ENCODE measurements around the gene KIAA2012.
"Not testable (repeated sequence)": the region's sequence is repeated elsewhere in the genome, so short reads cannot be mapped to it uniquely, and the experiment has no call there.

KIAA2012 gene

GRCh38 chr2:202114795-202115194 lies 41.7 kb downstream of the KIAA2012 start:
- FAIRE-seq (no peak), DNase-seq (ENCODE audit: low spot score) (no peak)

- FAIRE-seq (no peak), DNase-seq (ENCODE audit: low spot score) (peak; percentile 32)
Observed at GRCh38 chr2:202115479-202115971, 42.5 kb downstream of the KIAA2012 start.

GRCh38 chr2:202116691-202117090 lies 43.6 kb downstream of the KIAA2012 start:
- DNase-seq (ENCODE audit: low spot score) (no peak), FAIRE-seq (no peak)

- no peak for FAIRE-seq
Observed at GRCh38 chr2:202118168-202118567, 45.1 kb downstream of the KIAA2012 start.

GRCh38 chr2:202120828-202121227 lies 47.8 kb downstream of the KIAA2012 start:
- FAIRE-seq, result no peak

More at GRCh38 chr2:202118168-202118567, 45.1 kb downstream of the KIAA2012 start:
- DNase-seq (ENCODE audit: low spot score), result no peak

DNA sequence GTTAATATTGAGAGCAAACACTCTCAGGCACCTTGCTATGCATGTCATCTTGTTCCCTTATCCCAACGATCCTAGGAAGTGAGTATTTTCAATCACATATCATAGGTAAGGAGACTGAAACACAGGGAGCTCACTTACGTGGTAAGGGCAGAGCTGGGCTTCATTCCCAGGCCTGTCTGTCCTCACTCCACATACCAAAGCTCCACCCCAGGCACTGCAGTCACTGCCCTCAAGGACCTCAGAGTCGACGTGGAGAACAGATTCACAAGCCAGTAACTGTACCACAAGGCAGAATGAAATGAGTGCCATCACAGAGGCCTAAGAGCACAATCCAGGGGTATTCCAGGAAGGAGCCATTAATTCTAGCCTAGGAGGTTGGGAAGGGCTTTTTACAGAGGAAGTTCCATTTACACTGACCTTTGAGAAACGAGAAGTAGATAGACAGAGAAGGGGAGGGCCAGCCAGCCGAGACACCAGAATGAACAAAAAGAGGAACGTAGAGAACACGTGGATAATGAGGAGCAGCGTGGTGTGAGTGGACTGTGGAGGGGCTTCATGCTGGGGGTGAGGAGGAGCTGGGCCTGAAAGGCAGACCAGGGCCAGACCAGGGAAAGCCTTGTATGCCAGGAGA lies 48.6 kb downstream of the KIAA2012 start:
- FAIRE-seq (no peak), DNase-seq (ENCODE audit: low spot score) (no peak)

More at GRCh38 chr2:202120828-202121227, 47.8 kb downstream of the KIAA2012 start:
- no peak for DNase-seq (ENCODE audit: low spot score)

DNA sequence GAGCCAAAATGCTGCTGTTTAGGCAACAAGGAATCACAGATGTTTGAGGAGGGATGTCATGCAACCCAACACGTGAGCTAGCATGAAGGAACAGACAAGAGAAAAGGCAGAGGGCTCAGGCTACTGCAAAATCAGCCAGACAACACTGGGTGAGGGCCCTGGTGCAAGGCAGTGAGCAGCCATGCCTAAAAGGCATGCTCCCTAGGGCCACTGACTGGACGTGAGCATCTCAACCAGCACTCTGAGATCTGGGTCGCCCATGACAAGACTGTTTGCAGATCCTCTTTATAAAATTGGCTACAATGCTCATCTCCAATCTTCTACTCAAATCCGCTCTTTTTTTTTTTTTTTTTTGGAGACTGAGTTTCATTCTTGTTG lies 49.1 kb downstream of the KIAA2012 start:
- FAIRE-seq (no peak), DNase-seq (ENCODE audit: low spot score) (no peak)

DNA sequence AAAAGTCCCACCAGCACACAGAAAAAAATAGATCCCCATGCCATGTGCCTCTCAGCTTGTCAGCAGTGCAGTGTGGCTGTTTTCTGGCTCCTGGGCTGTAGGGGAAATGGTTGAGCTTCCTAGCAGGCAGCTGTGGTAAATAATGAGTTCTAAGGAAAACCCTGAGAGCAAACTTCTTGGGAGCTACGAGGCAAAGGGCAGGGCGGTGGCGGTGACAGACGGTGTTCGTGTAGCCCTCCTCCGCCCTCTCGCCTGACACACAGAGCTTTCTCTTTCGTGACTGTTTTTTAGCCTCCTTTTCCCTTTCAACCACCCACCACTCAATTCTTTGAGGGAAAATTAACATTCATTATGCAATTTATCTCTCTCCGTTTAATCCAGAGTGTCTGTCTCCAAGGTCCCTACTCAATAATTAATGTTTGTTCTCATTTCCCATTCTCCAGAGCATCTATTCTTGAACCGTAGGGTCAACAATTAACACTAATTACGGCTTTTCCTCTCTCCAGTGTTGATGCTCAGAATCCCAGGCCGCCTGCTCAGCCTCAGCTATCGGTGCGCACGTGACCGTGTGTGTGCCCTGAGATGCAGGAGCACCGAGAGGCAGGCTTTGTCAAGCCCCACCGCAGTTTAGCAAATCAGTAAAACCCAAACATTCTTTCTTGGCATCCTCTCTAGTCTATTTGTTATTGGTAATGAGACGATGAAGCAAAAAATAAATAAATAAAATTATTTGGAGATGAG lies 50.1 kb downstream of the KIAA2012 start:
- DNase-seq (ENCODE audit: low spot score), result no peak
- FAIRE-seq, result no peak

DNA sequence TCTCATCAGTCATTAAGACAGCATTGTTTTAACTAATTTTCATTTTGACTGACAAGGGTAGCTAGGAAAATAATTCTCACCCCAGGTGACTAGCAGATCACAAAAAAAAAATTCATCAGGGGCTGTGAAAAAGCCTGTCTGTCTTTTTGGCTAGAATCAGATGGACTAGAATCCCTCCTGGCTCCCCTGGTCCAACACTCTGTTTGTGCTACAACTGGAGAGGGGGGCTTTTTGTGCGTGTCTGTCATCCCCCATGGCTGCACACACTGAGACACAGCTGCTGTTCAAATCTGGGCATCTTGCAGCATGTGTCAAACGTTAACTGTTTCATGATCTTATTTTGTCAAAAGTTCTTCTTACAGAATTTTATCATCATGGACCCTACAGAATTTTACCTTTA lies 51.2 kb downstream of the KIAA2012 start:
- DNase-seq (ENCODE audit: low spot score) (no peak), FAIRE-seq (no peak)

- FAIRE-seq, result no peak
Observed at GRCh38 chr2:202127687-202128331, 54.8 kb downstream of the KIAA2012 start.

DNA sequence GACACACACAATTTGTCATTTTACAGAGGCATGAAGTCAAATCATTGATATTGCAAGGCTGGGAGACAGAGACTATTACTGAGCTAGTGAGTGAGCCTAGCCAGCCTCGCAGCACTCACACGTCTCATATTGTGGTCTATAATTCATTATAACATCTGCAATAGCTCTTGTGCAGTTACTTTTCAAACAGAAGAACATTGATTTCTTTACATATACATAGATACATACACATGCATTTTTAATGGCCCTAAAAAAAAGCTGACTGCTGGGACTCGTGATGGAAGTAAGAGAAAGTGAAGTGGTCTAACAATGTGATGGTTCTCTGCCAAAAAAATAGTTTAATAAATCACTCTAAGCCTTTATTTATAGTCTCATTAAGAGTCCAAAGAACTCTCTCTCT lies 56.8 kb downstream of the KIAA2012 start:
- DNase-seq (ENCODE audit: low spot score) (no peak), FAIRE-seq (no peak)

More at GRCh38 chr2:202127687-202128331, 54.8 kb downstream of the KIAA2012 start:
- no peak for DNase-seq (ENCODE audit: low spot score)

DNA sequence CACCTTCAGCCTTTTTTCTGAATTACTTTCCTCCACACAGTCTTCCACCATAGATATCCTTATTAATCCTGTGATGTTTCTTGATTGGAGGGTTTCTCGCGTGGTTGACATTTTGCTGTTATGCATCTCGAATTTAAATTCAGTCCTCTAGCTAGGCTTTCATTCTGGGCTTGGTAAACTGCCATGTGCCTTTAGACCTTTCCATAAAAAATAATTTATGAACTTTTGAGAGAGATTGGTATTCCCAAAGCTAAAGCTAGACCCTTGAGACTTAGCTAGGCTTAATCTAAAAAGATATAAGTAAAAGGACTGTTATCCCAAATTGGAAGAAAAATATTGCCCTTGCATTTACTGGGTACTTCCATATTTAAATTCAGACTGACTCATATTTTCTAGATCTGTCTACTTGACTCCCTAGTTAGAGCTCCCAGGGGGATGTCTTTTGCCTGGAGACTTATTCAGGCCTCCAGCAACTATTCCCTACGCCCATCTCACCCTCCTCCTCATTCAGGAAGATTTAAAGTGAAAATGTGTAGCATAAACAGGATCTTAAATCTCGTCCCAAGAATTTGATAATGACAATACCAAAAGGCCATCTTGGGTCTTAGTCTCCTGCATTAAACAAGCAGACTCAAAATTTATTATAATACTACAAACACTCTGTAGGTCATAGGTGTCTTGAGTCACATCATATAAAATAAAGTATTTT lies 60.3 kb downstream of the KIAA2012 start:
- no peak for DNase-seq (ENCODE audit: low spot score)
- no peak for FAIRE-seq

DNA sequence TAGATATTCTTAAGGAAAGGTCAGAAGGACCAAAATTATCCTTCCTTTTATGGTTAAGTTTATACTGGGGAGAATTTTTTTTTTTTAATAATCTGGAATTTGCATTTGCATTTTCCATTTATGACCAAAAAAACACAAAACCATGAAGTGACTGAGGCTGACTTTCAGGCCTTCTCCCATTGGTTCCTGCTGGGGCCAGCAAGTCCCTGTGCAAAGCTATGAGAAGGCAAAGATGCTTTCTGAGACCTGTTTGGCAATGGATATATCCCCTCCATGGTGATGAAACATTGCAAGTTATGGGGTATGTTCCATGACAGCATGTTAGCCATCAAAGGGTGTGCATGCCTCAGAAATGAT lies 60.8 kb downstream of the KIAA2012 start:
- DNase-seq (ENCODE audit: low spot score) (no peak), FAIRE-seq (no peak)

DNA sequence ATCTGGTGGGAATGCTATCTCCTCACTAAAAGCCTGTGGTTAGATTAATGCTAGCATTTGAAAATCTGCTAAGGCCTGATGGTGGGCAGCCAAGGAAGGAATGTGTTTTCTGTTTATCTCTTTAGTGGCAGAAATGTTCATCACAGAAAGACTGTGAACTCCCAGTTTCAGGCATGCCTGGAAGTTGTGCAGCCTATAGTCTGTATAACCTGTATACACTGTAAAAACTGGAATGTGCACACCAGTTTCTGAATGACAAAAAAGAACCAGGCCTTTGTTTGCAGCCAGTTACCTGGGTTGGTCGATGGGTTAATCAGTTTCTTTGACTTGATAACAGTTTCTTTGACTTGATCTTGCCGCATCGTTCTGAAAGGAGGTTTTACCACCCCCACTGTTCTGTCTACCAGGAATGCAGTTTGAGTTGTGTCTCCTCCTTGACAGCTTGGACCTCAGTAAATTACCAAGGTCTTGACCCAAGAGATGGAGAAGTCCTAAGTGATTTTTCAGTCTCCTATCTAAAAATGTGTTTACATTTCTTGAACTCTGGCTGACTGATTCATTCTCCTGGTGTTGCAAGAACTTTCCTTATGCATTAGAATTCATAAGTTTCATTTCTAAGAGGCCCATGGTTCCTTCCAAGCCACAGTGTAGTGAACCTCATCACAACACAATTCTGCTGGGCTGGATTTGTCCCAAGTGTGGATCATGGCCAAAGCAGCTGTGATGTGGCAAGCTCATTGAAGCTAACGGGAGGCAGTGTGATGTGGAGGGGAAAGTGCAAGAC lies 62.2 kb downstream of the KIAA2012 start:
- FAIRE-seq (no peak), DNase-seq (ENCODE audit: low spot score) (no peak)

DNA sequence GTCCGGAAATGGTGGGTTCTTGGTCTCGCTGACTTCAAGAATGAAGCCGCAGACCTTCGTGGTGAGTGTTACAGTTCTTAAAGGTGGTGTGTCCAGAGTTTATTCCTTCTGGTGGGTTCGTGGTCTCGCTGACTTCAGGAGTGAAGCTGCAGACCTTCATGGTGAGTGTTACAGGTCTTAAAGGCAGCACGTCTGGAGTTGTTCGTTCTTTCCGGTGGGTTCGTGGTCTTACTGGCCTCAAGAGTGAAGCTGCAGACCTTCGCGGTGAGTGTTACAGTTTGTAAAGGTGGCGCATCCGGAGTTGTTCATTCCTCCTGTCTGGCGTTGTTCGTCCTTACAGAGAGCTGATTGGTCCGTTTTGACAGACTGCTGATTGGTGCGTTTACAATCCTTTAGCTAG lies 63.0 kb downstream of the KIAA2012 start:
- not testable (repeated sequence) for FAIRE-seq; DNase-seq (ENCODE audit: low spot score)

GRCh38 chr2:202136526-202136925 lies 63.5 kb downstream of the KIAA2012 start:
- DNase-seq (ENCODE audit: low spot score), result no peak
- FAIRE-seq, result no peak

DNA sequence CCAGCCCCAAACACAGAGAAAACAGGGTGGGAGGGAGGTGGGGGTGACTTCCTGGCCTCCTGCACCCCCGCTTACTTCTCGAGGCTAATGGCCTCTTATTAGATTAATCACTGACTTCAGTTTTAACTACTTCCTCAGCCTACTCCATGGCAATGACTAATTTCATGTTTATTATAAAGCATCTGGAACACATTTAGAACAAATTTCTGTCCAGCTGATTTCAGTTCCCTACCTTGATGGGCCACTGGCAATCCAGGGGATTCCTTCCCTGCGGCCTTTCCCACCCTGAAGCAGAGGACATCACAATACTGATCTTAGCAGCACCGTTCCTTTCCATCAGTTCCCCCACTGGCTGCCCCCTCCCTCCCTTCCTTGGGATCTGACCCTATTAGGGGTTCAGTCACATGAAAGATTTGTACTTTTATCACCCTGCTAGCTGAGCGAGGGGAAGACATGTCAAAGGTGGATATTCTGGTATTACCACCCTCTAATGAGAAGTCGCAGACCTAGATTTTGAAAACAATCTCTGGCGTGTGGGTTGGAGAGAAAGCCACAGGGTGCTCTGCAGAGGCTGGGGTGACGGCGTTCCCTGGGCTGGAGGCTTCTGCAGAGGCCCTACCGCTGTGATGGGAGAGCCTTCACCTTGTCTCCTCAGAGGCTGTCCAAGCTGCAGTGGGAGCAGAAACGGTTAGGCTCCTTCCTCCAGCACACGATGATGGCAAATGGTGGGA lies 67.6 kb downstream of the KIAA2012 start:
- DNase-seq (ENCODE audit: low spot score) (no peak), FAIRE-seq (no peak)

GRCh38 chr2:202141329-202141947 lies 68.4 kb downstream of the KIAA2012 start:
- no peak for DNase-seq (ENCODE audit: low spot score)
- no peak for FAIRE-seq

- DNase-seq (ENCODE audit: low spot score) (no peak), FAIRE-seq (no peak)
Observed at GRCh38 chr2:202142540-202142939, 69.5 kb downstream of the KIAA2012 start.

DNA sequence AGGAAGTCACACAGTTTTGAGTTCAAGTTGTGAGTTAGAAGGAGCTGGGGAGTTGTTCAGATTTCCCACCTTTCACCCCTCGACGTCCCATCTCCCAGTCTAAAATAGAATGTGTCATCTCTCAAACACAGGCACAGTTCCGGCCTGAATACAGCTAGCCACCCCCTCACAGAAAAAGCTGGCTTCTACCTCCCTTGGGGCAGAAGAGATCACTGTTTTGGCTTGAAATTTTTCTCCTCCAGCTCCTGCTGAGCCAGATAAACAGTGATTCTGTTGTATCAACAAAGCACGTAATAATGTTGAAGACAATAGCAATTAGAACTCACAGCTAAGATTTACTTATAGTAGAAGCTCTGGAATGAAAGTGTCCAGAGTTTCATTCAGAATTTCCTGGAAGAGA lies 74.7 kb downstream of the KIAA2012 start:
- DNase-seq (ENCODE audit: low spot score) (no peak), FAIRE-seq (no peak)
